GM20000 (cell line): ENCODE measurements around the gene FCHO2.

ENCODE experiments used
- DNase-seq: peaks from one replicate; pipeline ENCODE4 v3.0.0; 2012; ENCODE audit warnings: low spot score
- TF ChIP-seq, protein P1 (sequence below): IDR thresholded peaks from 2 replicates; pipeline ENCODE4 v1.5.1; 2012; ENCODE audit warnings: mild to moderate bottlenecking, control low read depth; ENCODE audit errors: extremely low read depth, missing control alignments

The FCHO2 gene, protein sequence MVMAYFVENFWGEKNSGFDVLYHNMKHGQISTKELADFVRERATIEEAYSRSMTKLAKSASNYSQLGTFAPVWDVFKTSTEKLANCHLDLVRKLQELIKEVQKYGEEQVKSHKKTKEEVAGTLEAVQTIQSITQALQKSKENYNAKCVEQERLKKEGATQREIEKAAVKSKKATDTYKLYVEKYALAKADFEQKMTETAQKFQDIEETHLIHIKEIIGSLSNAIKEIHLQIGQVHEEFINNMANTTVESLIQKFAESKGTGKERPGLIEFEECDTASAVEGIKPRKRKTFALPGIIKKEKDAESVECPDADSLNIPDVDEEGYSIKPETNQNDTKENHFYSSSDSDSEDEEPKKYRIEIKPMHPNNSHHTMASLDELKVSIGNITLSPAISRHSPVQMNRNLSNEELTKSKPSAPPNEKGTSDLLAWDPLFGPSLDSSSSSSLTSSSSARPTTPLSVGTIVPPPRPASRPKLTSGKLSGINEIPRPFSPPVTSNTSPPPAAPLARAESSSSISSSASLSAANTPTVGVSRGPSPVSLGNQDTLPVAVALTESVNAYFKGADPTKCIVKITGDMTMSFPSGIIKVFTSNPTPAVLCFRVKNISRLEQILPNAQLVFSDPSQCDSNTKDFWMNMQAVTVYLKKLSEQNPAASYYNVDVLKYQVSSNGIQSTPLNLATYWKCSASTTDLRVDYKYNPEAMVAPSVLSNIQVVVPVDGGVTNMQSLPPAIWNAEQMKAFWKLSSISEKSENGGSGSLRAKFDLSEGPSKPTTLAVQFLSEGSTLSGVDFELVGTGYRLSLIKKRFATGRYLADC

DNA sequence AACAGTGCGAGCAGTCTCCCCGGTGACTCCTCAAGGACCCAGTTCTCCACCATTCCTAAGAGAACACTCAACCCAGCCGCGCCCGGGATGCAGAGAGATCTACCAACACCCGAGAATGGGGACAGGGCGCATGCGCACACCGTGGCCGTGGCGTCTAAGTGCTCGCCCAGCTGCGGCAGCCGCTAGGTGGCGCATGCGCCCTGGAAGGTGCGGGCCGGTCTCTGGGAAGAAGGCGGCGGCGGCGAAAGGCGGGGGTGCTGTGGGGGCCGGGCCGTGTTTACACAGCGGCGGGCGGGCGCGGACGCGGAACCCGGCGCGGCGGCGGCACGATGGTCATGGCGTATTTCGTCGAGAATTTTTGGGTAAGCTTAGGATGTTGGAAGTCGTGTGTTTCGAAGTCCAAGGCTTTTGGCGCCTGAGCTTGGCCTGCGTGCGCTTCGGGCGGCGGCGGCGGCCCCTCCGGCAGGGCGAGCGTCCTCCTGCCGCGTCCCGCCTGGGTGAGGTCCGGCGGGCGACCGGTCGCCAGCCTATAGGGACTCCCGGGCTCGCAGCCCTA lies at the start of gene FCHO2:
FCHO2 (plus strand) TSS at position 274 of the 556 bp plus-strand sequence; CDS start at position 330, 56 bp downstream.
- TF ChIP-seq, protein P1, sequence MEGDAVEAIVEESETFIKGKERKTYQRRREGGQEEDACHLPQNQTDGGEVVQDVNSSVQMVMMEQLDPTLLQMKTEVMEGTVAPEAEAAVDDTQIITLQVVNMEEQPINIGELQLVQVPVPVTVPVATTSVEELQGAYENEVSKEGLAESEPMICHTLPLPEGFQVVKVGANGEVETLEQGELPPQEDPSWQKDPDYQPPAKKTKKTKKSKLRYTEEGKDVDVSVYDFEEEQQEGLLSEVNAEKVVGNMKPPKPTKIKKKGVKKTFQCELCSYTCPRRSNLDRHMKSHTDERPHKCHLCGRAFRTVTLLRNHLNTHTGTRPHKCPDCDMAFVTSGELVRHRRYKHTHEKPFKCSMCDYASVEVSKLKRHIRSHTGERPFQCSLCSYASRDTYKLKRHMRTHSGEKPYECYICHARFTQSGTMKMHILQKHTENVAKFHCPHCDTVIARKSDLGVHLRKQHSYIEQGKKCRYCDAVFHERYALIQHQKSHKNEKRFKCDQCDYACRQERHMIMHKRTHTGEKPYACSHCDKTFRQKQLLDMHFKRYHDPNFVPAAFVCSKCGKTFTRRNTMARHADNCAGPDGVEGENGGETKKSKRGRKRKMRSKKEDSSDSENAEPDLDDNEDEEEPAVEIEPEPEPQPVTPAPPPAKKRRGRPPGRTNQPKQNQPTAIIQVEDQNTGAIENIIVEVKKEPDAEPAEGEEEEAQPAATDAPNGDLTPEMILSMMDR = peak; percentile 86
- DNase-seq = peak; percentile 98

DNA sequence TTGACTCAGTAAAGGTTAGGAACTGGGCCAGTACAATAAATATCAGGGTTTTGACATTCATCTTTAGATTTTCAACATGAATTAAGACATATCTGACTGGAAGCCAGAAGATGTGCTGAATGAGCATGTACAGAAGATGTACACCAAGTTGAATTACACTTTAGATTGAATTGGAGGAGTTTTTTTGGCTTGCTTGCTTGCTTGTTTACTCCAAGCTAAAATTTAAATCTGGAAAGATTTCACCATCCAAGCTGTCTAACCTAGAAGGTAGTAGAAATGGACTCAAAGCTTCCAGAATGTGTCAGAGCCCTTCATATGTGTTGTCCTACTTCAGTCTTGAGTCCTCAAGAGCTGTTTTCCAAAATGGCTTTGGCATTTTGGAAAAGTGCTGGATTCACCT lies 49.0 kb upstream of the FCHO2 start:
- DNase-seq = no peak
- TF ChIP-seq, protein P1 = no peak

DNA sequence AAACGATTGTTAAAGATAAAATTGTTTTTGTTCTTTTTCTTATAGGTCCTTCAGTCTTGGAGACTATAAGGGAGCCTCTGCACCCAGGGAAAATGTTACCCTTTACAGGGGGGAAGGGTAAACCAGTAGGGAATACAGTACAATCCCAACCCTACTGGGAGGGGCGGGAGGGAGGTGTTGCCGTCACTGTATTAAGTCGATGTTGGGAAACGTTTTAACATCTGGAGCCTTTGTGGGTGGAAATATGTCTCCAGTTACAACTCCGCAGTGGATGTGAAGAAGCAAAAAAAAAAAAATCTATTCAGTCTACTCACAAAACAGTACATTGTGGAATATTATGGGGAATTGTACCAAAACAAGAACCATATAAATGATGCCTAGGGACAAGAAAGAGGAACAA lies 47.2 kb upstream of the FCHO2 start:
- TF ChIP-seq, protein P1 = no peak
- DNase-seq = no peak

DNA sequence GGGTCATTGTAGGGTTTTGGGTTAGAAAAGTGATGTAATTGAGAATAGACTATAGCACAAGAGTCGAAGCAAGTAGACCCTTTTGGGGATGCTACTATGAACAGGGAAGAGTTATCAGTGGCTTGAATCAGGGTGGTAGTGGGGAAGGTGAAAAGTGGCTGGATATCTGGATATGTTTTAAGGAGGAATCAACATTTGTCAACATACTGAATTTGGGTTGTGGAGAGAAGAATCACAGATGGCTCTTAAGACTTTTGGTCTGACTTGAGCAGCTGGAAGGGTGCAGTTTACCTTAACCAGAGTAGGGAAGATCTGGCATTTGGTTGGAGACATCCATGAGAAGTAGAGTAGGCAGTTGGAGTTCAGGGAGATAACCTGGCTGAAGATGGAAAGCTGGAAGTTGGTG lies 38.5 kb upstream of the FCHO2 start:
- TF ChIP-seq, protein P1 = no peak
- no peak for DNase-seq

DNA sequence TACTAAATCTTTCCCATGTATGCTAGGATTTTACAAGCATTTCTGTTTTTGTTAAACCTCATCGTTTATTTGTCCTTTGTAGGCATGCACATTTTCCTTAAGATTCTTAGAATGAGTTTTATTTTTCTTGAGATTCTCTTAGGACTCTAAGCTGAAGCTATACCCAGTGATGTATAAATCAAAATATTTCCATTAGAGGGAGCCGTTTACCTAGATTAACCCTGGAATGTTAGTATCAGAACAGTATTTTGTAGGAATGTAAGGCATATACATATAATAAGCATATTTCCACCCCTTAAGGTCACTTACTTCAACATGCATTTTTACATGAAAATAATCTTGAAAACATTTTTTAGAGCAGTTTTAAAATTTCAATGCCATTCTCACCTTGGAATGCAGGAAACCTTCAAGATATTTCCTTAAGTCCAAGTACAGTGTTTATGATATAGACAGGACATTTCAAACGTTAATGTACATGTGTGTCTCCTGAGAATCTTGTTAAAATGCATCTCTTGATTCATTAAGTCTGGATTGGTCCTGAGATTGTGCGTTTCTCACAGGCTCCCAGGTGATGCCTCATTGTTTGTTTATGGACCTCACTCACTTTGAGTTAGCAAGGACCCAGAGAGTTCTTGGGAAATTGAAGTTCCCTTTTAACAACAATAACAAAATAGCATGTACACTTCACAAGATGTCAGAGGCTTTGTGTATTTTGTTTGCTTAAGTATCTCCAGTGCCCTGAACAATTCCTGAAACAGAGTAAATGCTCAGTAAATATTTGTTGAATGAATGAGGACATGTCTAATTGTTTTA lies 34.9 kb upstream of the FCHO2 start:
- no peak for DNase-seq
- TF ChIP-seq, protein P1 = no peak

DNA sequence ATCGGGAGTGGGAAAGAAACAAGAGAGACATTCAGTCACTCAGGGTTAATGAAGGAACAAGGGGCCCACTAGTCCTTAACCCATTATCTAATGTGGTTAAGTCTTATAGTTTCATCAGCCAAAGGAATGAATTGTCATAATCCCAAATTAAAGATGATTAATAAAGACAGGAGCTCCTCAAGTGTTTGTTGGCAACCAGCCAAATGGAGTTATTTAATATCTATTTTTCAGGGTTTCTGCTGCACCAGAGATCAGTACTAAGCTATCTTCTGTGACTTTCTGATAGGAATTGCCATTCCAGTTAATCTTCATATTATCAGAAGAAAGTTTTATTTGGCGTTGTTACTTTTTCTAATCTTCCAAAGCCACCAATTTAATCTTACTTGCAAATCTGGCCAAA lies 34.0 kb upstream of the FCHO2 start:
- DNase-seq = no peak
- TF ChIP-seq, protein P1 = no peak
